ENCODE data around the gene MYH10.

Gene MYH10

GRCh38 chr17:8487743-8488142 lies 142.8 kb downstream of the MYH10 start:
- Histone ChIP-seq H3K36me3 (ENCODE audit: insufficient read depth, insufficient read length, low read length) (peaks cover 90% of the 10 kb centered on the region), H3K4me1 (ENCODE audit: insufficient read depth, insufficient read length) (no peaks in the 10 kb centered on the region), H3K4me3 (ENCODE audit: insufficient read length, low read depth) (no peak overlapping the region), H3K27me3 (ENCODE audit: insufficient read depth, insufficient read length) (no peaks in the 10 kb centered on the region), H3K9me3 (ENCODE audit: insufficient read depth, low read length) (peaks cover 14% of the 10 kb centered on the region), H3K9ac (ENCODE audit: insufficient read length, low read depth) (no peak overlapping the region)
- no peak for DNase-seq (ENCODE audit: low read depth, low spot score)
- TF ChIP-seq ZNF274 (IDR thresholded peaks at IDR 0.05; ENCODE audit: low read depth, low read length) (no peak), YY1 (IDR thresholded peaks at IDR 0.05; ENCODE audit: insufficient read depth, insufficient read length) (no peak), SUZ12 (IDR thresholded peaks at IDR 0.05; ENCODE audit: extremely low read depth, insufficient read depth, insufficient read length) (no peak)

- H3K36me3 ChIP-seq (ENCODE audit: insufficient read depth, insufficient read length, low read length): peaks cover 90% of the 10 kb centered on the region
- peaks cover 14% of the 10 kb centered on the region for H3K9me3 ChIP-seq (ENCODE audit: insufficient read depth, low read length)
- DNase-seq (ENCODE audit: low read depth, low spot score): no peak
- TF ChIP-seq SUZ12 (IDR thresholded peaks at IDR 0.05; ENCODE audit: extremely low read depth, insufficient read depth, insufficient read length) (no peak), YY1 (IDR thresholded peaks at IDR 0.05; ENCODE audit: insufficient read depth, insufficient read length) (no peak), ZNF274 (IDR thresholded peaks at IDR 0.05; ENCODE audit: low read depth, low read length) (no peak)
- H3K27me3 ChIP-seq (ENCODE audit: insufficient read depth, insufficient read length): no peaks in the 10 kb centered on the region
- no peak overlapping the region for H3K4me3 ChIP-seq (ENCODE audit: insufficient read length, low read depth)
- H3K4me1 ChIP-seq (ENCODE audit: insufficient read depth, insufficient read length): peaks cover 3% of the 10 kb centered on the region
- no peak overlapping the region for H3K9ac ChIP-seq (ENCODE audit: insufficient read length, low read depth)
Measured at GRCh38 chr17:8487130-8487645, 143.3 kb downstream of the MYH10 start.

GRCh38 chr17:8485491-8485890 lies 145.0 kb downstream of the MYH10 start:
- no peak for DNase-seq (ENCODE audit: low read depth, low spot score)
- Histone ChIP-seq H3K4me1 (ENCODE audit: insufficient read depth, insufficient read length) (peaks cover 4% of the 10 kb centered on the region), H3K9ac (ENCODE audit: insufficient read length, low read depth) (no peak overlapping the region), H3K4me3 (ENCODE audit: insufficient read length, low read depth) (no peak overlapping the region), H3K36me3 (ENCODE audit: insufficient read depth, insufficient read length, low read length) (peaks cover 90% of the 10 kb centered on the region), H3K9me3 (ENCODE audit: insufficient read depth, low read length) (peaks cover 14% of the 10 kb centered on the region), H3K27me3 (ENCODE audit: insufficient read depth, insufficient read length) (no peaks in the 10 kb centered on the region)
- TF ChIP-seq SUZ12 (IDR thresholded peaks at IDR 0.05; ENCODE audit: extremely low read depth, insufficient read depth, insufficient read length): no peak
- no peak for TF ChIP-seq ZNF274 (IDR thresholded peaks at IDR 0.05; ENCODE audit: low read depth, low read length)
- no peak for TF ChIP-seq YY1 (IDR thresholded peaks at IDR 0.05; ENCODE audit: insufficient read depth, insufficient read length)

GRCh38 chr17:8484465-8484864 lies 146.1 kb downstream of the MYH10 start:
- peaks cover 93% of the 10 kb centered on the region for H3K36me3 ChIP-seq (ENCODE audit: insufficient read depth, insufficient read length, low read length)
- H3K27me3 ChIP-seq (ENCODE audit: insufficient read depth, insufficient read length): no peaks in the 10 kb centered on the region
- DNase-seq (ENCODE audit: low read depth, low spot score): no peak
- H3K9ac ChIP-seq (ENCODE audit: insufficient read length, low read depth): no peak overlapping the region
- TF ChIP-seq SUZ12 (IDR thresholded peaks at IDR 0.05; ENCODE audit: extremely low read depth, insufficient read depth, insufficient read length) (no peak), YY1 (IDR thresholded peaks at IDR 0.05; ENCODE audit: insufficient read depth, insufficient read length) (no peak), ZNF274 (IDR thresholded peaks at IDR 0.05; ENCODE audit: low read depth, low read length) (no peak)
- H3K9me3 ChIP-seq (ENCODE audit: insufficient read depth, low read length): peaks cover 14% of the 10 kb centered on the region
- no peak overlapping the region for H3K4me3 ChIP-seq (ENCODE audit: insufficient read length, low read depth)
- H3K4me1 ChIP-seq (ENCODE audit: insufficient read depth, insufficient read length): peaks cover 4% of the 10 kb centered on the region

- peaks cover 97% of the 10 kb centered on the region for H3K36me3 ChIP-seq (ENCODE audit: insufficient read depth, insufficient read length, low read length)
- DNase-seq (ENCODE audit: low read depth, low spot score): no peak
- H3K27me3 ChIP-seq (ENCODE audit: insufficient read depth, insufficient read length): no peaks in the 10 kb centered on the region
- H3K4me1 ChIP-seq (ENCODE audit: insufficient read depth, insufficient read length): peaks cover 4% of the 10 kb centered on the region
- no peak overlapping the region for H3K4me3 ChIP-seq (ENCODE audit: insufficient read length, low read depth)
- H3K9ac ChIP-seq (ENCODE audit: insufficient read length, low read depth): no peak overlapping the region
- TF ChIP-seq ZNF274 (IDR thresholded peaks at IDR 0.05; ENCODE audit: low read depth, low read length) (no peak), YY1 (IDR thresholded peaks at IDR 0.05; ENCODE audit: insufficient read depth, insufficient read length) (no peak), SUZ12 (IDR thresholded peaks at IDR 0.05; ENCODE audit: extremely low read depth, insufficient read depth, insufficient read length) (no peak)
- H3K9me3 ChIP-seq (ENCODE audit: insufficient read depth, low read length): peaks cover 14% of the 10 kb centered on the region
Measured at GRCh38 chr17:8482546-8482945, 148.0 kb downstream of the MYH10 start.

- DNase-seq (ENCODE audit: low read depth, low spot score): no peak
- no peak overlapping the region for H3K4me3 ChIP-seq (ENCODE audit: insufficient read length, low read depth)
- no peak overlapping the region for H3K9ac ChIP-seq (ENCODE audit: insufficient read length, low read depth)
- peaks cover 4% of the 10 kb centered on the region for H3K4me1 ChIP-seq (ENCODE audit: insufficient read depth, insufficient read length)
- no peak for TF ChIP-seq ZNF274 (IDR thresholded peaks at IDR 0.05; ENCODE audit: low read depth, low read length)
- no peak for TF ChIP-seq SUZ12 (IDR thresholded peaks at IDR 0.05; ENCODE audit: extremely low read depth, insufficient read depth, insufficient read length)
- no peak for TF ChIP-seq YY1 (IDR thresholded peaks at IDR 0.05; ENCODE audit: insufficient read depth, insufficient read length)
- H3K9me3 ChIP-seq (ENCODE audit: insufficient read depth, low read length): peaks cover 14% of the 10 kb centered on the region
- peaks cover 97% of the 10 kb centered on the region for H3K36me3 ChIP-seq (ENCODE audit: insufficient read depth, insufficient read length, low read length)
- H3K27me3 ChIP-seq (ENCODE audit: insufficient read depth, insufficient read length): no peaks in the 10 kb centered on the region
Measured at GRCh38 chr17:8481703-8482102, 148.8 kb downstream of the MYH10 start.

GRCh38 chr17:8481089-8481488 lies 149.4 kb downstream of the MYH10 start:
- peaks cover 97% of the 10 kb centered on the region for H3K36me3 ChIP-seq (ENCODE audit: insufficient read depth, insufficient read length, low read length)
- H3K27me3 ChIP-seq (ENCODE audit: insufficient read depth, insufficient read length): no peaks in the 10 kb centered on the region
- H3K9me3 ChIP-seq (ENCODE audit: insufficient read depth, low read length): peaks cover 14% of the 10 kb centered on the region
- DNase-seq (ENCODE audit: low read depth, low spot score): no peak
- H3K9ac ChIP-seq (ENCODE audit: insufficient read length, low read depth): no peak overlapping the region
- no peak for TF ChIP-seq YY1 (IDR thresholded peaks at IDR 0.05; ENCODE audit: insufficient read depth, insufficient read length)
- TF ChIP-seq ZNF274 (IDR thresholded peaks at IDR 0.05; ENCODE audit: low read depth, low read length): no peak
- TF ChIP-seq SUZ12 (IDR thresholded peaks at IDR 0.05; ENCODE audit: extremely low read depth, insufficient read depth, insufficient read length): no peak
- no peak overlapping the region for H3K4me3 ChIP-seq (ENCODE audit: insufficient read length, low read depth)
- peaks cover 4% of the 10 kb centered on the region for H3K4me1 ChIP-seq (ENCODE audit: insufficient read depth, insufficient read length)

All from NT2/D1 (cell line).